GM12878 (cell line): ENCODE measurements around the gene SNAI3. TPM values are rescaled to one million over a fixed set of nuclear protein-coding genes. Genes with fewer than 3 reads are reported as not detected.

Source experiments
- ATAC-seq: fragments of 200-7000 bp; cut with Tn5 transposase; 3 replicates; pipeline ENCODE4 v1.9.1; 2020; ENCODE audit warnings: mild to moderate bottlenecking, moderate library complexity
- BruUV-seq: library from RNA; stranded (reverse); fragments of 400-500 nt; replicated peaks from 2 replicates; lab custom pipeline; 2021; lab: Mats Ljungman, UMichigan
- CTCF ChIA-PET: fragments of 300-600 bp; sonication (Branson Sonifier 250); formaldehyde crosslinking; extraction: SDS; loops from one replicate; lab custom pipeline; 2021; ENCODE audit warnings: inconsistent platforms; lab: Yijun Ruan, JAX
- POLR2A ChIA-PET: fragments of 350-600 bp; formaldehyde crosslinking; extraction: SDS; loops from one replicate; lab custom pipeline; 2021; ENCODE audit warnings: inconsistent platforms; lab: Charles Lee
- RAD21 ChIA-PET: fragments of 300-600 bp; sonication (Branson Sonifier 250); formaldehyde crosslinking; loops from one replicate; lab custom pipeline; 2023; ENCODE audit warnings: antibody characterized with exemption; ENCODE audit not compliant: unreplicated experiment; lab: Charles Lee
- SMC1A ChIA-PET: fragments of 300-600 bp; sonication (Branson Sonifier 250); formaldehyde crosslinking; loops from one replicate; lab custom pipeline; 2023; ENCODE audit not compliant: unreplicated experiment, uncharacterized antibody; lab: Charles Lee
- DNase-seq: peaks from one replicate; pipeline ENCODE4 v3.0.0-alpha.2; 2011; ENCODE audit warnings: low read depth, low spot score
- FAIRE-seq: peaks from 3 replicates; lab custom pipeline; 2011; peaks lifted over from hg19 to GRCh38; lab: Jason Lieb, UNC
- H2AFZ ChIP-seq: 2 replicates; pipeline ENCODE4 v1.6.0; 2011; ENCODE audit warnings: low read depth, low read length, control low read depth; ENCODE audit not compliant: control insufficient read depth
- H3K27ac ChIP-seq: 2 replicates; pipeline ENCODE4 v1.5.1; 2011; ENCODE audit warnings: control low read depth; ENCODE audit not compliant: control insufficient read depth, insufficient read depth
- H3K27me3 ChIP-seq, 2 experiments: replicated peaks in 1 of 2; 2 replicates each; pipeline versions ENCODE4 v1.6.0 to v1.6.1; 2011; ENCODE audit warnings: low read length in 1 of 2; ENCODE audit not compliant: control insufficient read depth in 2 of 2, insufficient read depth in 2 of 2
- H3K36me3 ChIP-seq, 2 experiments: 2 replicates each; pipeline ENCODE4 v1.5.1; 2011; ENCODE audit warnings: low read length in 1 of 2; ENCODE audit not compliant: control insufficient read depth in 2 of 2, insufficient read depth in 2 of 2
- H3K4me1 ChIP-seq: 2 replicates; pipeline ENCODE4 v1.6.1; 2011; ENCODE audit warnings: mild to moderate bottlenecking, low read length, moderate library complexity, mixed read lengths; ENCODE audit not compliant: control insufficient read depth, insufficient read depth
- H3K4me2 ChIP-seq: 2 replicates; pipeline ENCODE4 v1.6.0; 2011; ENCODE audit warnings: control low read depth; ENCODE audit not compliant: control insufficient read depth, insufficient read depth
- H3K4me3 ChIP-seq: fragments of 200-600 bp; sonication (generic); 2 replicates; pipeline ENCODE4 v1.5.1; 2016
- H3K79me2 ChIP-seq: 2 replicates; pipeline ENCODE4 v1.6.0; 2011; ENCODE audit warnings: low read length; ENCODE audit not compliant: control insufficient read depth, insufficient read depth
- H3K9ac ChIP-seq: 2 replicates; pipeline ENCODE4 v1.8.0; 2011; ENCODE audit warnings: low read length, control low read depth, mixed read lengths; ENCODE audit not compliant: control insufficient read depth, insufficient read depth
- H3K9me3 ChIP-seq: replicated peaks from 3 replicates; pipeline ENCODE4 v1.5.1; 2011; ENCODE audit warnings: mild to moderate bottlenecking, low read length; ENCODE audit not compliant: control insufficient read depth, insufficient read depth
- H4K20me1 ChIP-seq: 2 replicates; pipeline ENCODE4 v1.6.0; 2011; ENCODE audit not compliant: control insufficient read depth, insufficient read depth
- BACH1 ChIP-seq: fragments of 450-650 bp; IDR thresholded peaks from 2 replicates; pipeline ENCODE4 v1.6.1; 2017; ENCODE audit warnings: mild to moderate bottlenecking, borderline replicate concordance
- CEBPZ ChIP-seq: fragments of 150-350 bp; IDR thresholded peaks from 2 replicates; pipeline ENCODE4 v1.6.1; 2016; ENCODE audit warnings: low read depth, low read length
- DPF2 ChIP-seq: fragments of 450-650 bp; IDR thresholded peaks from 2 replicates; pipeline ENCODE4 v1.6.1; 2017; ENCODE audit warnings: mild to moderate bottlenecking
- ELK1 ChIP-seq: IDR thresholded peaks from 2 replicates; pipeline ENCODE4 v1.6.1; 2012; ENCODE audit warnings: low read depth, low read length, improper control_type of control experiment
- FOS ChIP-seq: IDR thresholded peaks from 3 replicates; pipeline ENCODE4 v1.6.1; 2011; ENCODE audit warnings: borderline replicate concordance; ENCODE audit not compliant: insufficient read length; ENCODE audit errors: extremely low read depth
- IKZF1 ChIP-seq: fragments of 450-650 bp; conservative IDR thresholded peaks from 2 replicates; pipeline ENCODE4 v1.6.1; 2017; ENCODE audit warnings: antibody characterized with exemption, mild to moderate bottlenecking
- IRF3 ChIP-seq: fragments of 450-650 bp; IDR thresholded peaks from 2 replicates; pipeline ENCODE4 v1.6.1; 2014; ENCODE audit warnings: mild to moderate bottlenecking
- MAX ChIP-seq: IDR thresholded peaks from 2 replicates; pipeline ENCODE4 v1.6.1; 2012; ENCODE audit warnings: low read depth, low read length, improper control_type of control experiment
- MEF2B ChIP-seq: fragments of 450-650 bp; IDR thresholded peaks from 2 replicates; pipeline ENCODE4 v1.6.1; 2018; ENCODE audit warnings: mild to moderate bottlenecking, moderate library complexity; ENCODE audit not compliant: partially characterized antibody, poor library complexity, severe bottlenecking
- MTA3 ChIP-seq: IDR thresholded peaks from 2 replicates; pipeline ENCODE4 v1.6.1; 2012; ENCODE audit warnings: low read length, inconsistent platforms, borderline replicate concordance
- NFYA ChIP-seq: IDR thresholded peaks from 2 replicates; pipeline ENCODE4 v1.6.1; 2011; ENCODE audit warnings: low read depth, mild to moderate bottlenecking, low read length, improper control_type of control experiment, borderline replicate concordance
- NRF1 ChIP-seq: conservative IDR thresholded peaks from 2 replicates; pipeline ENCODE4 v1.6.1; 2011; ENCODE audit warnings: mild to moderate bottlenecking, low read depth, low read length, improper control_type of control experiment
- PKNOX1 ChIP-seq: fragments of 450-650 bp; IDR thresholded peaks from 2 replicates; pipeline ENCODE4 v1.6.1; 2016; ENCODE audit warnings: mild to moderate bottlenecking
- RAD21 ChIP-seq: IDR thresholded peaks from 2 replicates; pipeline ENCODE4 v1.6.1; 2011; ENCODE audit warnings: mild to moderate bottlenecking, low read depth, low read length, moderate library complexity; ENCODE audit not compliant: insufficient read depth
- SRF ChIP-seq, 2 experiments: IDR thresholded peaks; 2 replicates each; pipeline ENCODE4 v1.6.1; 2011; ENCODE audit warnings: low read depth in 2 of 2, low read length in 2 of 2, mild to moderate bottlenecking in 1 of 2, moderate library complexity in 1 of 2
- TARDBP ChIP-seq: IDR thresholded peaks from 2 replicates; pipeline ENCODE4 v1.6.1; 2016; ENCODE audit warnings: borderline replicate concordance
- ZNF384 ChIP-seq: IDR thresholded peaks from 2 replicates; pipeline ENCODE4 v1.6.1; 2012; ENCODE audit warnings: low read depth, mild to moderate bottlenecking, low read length, improper control_type of control experiment, borderline replicate concordance
- WGBS: methylation state at CpG from one replicate; pipeline ENCODE4 v1.1.6; 2016; ENCODE audit warnings: low lambda C conversion rate; ENCODE audit not compliant: insufficient replicate concordance, insufficient coverage; ENCODE audit errors: missing lambda C conversion rate; 5-methylcytosine and 5-hydroxymethylcytosine counted together
- in situ Hi-C: fragments of 300-500 bp; cut with MboI; formaldehyde crosslinking; loops from 9 replicates; pipeline ENCODE4 v1.14.3; 2018; ENCODE audit warnings: mixed read lengths
- intact Hi-C: fragments of 100-400 bp; cut with micrococcal nuclease; formaldehyde crosslinking; loops from one replicate; pipeline ENCODE4 v1.14.2; 2022; ENCODE audit not compliant: unreplicated experiment
- polyA plus RNA-seq, 11 experiments: library from polyadenylated mRNA; depleted of rRNA in 4 of 11; unstranded in 6 of 11; stranded (reverse) in 5 of 11; fragments of >200 nt; fragmentation: Nextera tagmentation in 4 of 11; fragmentation: Illumina TruSeq in 1 of 11; extraction: Ambion mirVana in 4 of 11; extraction: Trizol in 1 of 11; gene quantifications; 1 replicate in 1 of 11; 2 replicates in 10 of 11; pipeline versions ENCODE4 v1.2.1 to v1.2.3, GENCODE V29; 2011 to 2016; ENCODE audit warnings: inconsistent platforms in 2 of 11, missing spikeins in 2 of 11, low read depth in 1 of 11
- total RNA-seq, 4 experiments: library from RNA; depleted of rRNA in 3 of 4; stranded (reverse); fragments of >200 nt in 3 of 4; fragmentation: Illumina TruSeq in 1 of 4; extraction: Trizol in 1 of 4; gene quantifications; 2 replicates each; pipeline versions ENCODE4 v1.2.1 to v1.2.3, GENCODE V29; 2013 to 2021

The SNAI3 gene
- total and polyA plus RNA-seq, 10 of the 15 experiments (the other 5 are each of a cell fraction or from before 2014, with no cell fraction given) = 0.21 to 7.4 (median 3.0) TPM

GRCh38 chr16:88695753-88696152 is 9.4 kb upstream of the SNAI3 start:
- no TSS peak for BruUV-seq
- Histone ChIP-seq H3K36me3 (peaks cover 0 to 7% of the 10 kb centered on the region in 2 experiments; a peak in 2 of 4 replicates), H4K20me1 (no peaks in the 10 kb centered on the region), H3K27ac (no peak overlapping the region), H2AFZ (no peak overlapping the region), H3K4me2 (no peak overlapping the region), H3K9me3 (no peaks in the 10 kb centered on the region), H3K4me3 (no peak overlapping the region), H3K9ac (no peak overlapping the region), H3K27me3 (no peaks in the 10 kb centered on the region), H3K4me1 (peaks cover 23% of the 10 kb centered on the region), H3K79me2 (peaks cover under 1% of the 10 kb centered on the region; the same call in 1 of the 2 replicates)
- DNase-seq = no peak
- ChIA-PET CTCF (interaction anchor here (0.6 to 0.8 kb wide), 2 partner anchors 11 to 79 kb away, joined by 3 read pairs; no protein-coding TSS in a partner anchor), SMC1A (no interaction called here), POLR2A (interaction anchor here (0.7 kb wide), 1 partner anchor 31 kb away, joined by 4 read pairs; no protein-coding TSS in a partner anchor), RAD21 (no interaction called here)
- ATAC-seq = no peak
- intact Hi-C loops (no loop called here), in situ Hi-C loops (no loop called here)
- WGBS = 90% methylated on average over 7 of the region's 7 CpGs
- FAIRE-seq = no peak
- TF ChIP-seq SRF (IDR thresholded peaks at IDR 0.05; ENCODE audit: low read depth in 2 of 2, low read length in 2 of 2) = no peak
- TF ChIP-seq MEF2B = no peak
- TF ChIP-seq CEBPZ = no peak
- TF ChIP-seq NFYA = no peak
- no peak for TF ChIP-seq NRF1
- TF ChIP-seq RAD21 = no peak
- no peak for TF ChIP-seq MTA3
- no peak for TF ChIP-seq IKZF1
- TF ChIP-seq ELK1 = no peak
- no peak for TF ChIP-seq BACH1
- TF ChIP-seq MAX = no peak
- TF ChIP-seq TARDBP = no peak
- TF ChIP-seq IRF3 = no peak
- TF ChIP-seq FOS = no peak
- no peak for TF ChIP-seq PKNOX1
- no peak for TF ChIP-seq DPF2
- TF ChIP-seq ZNF384 = no peak
